Natural killer cell (primary cell): ENCODE data around the gene BCAS3. TPM values are rescaled to one million over a fixed set of nuclear protein-coding genes. Genes with fewer than 3 reads are reported as not detected.

Source experiments
- ATAC-seq, 3 donors: fragments of 150-1000 bp in 2 of 3; fragments of 200-7000 bp in 1 of 3; cut with Tn5 transposase; 1 replicate in 1 of 3; 2 replicates in 2 of 3; pipeline ENCODE4 v1.10.0; 2021; ENCODE audit warnings: mild to moderate bottlenecking in 2 of 3, moderate library complexity in 2 of 3
- DNase-seq, 2 donors: peaks; one replicate each; pipeline versions ENCODE4 v3.0.0 to v3.0.0-alpha.2; 2013 to 2021; ENCODE audit warnings: mixed read lengths in 1 of 2
- H3K27ac ChIP-seq: one replicate; pipeline ENCODE4 v1.5.1; 2013; ENCODE audit warnings: mild to moderate bottlenecking, low read length
- H3K27me3 ChIP-seq: one replicate; pipeline ENCODE4 v1.6.1; 2013; ENCODE audit warnings: low read length; ENCODE audit not compliant: control insufficient read depth, insufficient read depth
- H3K36me3 ChIP-seq: one replicate; pipeline ENCODE4 v1.6.1; 2013; ENCODE audit warnings: low read length; ENCODE audit not compliant: control insufficient read depth, insufficient read depth
- H3K4me1 ChIP-seq: one replicate; pipeline ENCODE4 v1.6.1; 2013; ENCODE audit warnings: low read length; ENCODE audit not compliant: control insufficient read depth, insufficient read depth
- H3K4me3 ChIP-seq: one replicate; pipeline ENCODE4 v1.5.1; 2013; ENCODE audit warnings: low read length
- H3K9me3 ChIP-seq: one replicate; pipeline ENCODE4 v1.6.1; 2013; ENCODE audit warnings: low read length; ENCODE audit not compliant: control insufficient read depth, insufficient read depth
- H3K27ac Mint-ChIP-seq, 2 donors: one replicate each; pipeline ENCODE4 v1.8.0; 2022; ENCODE audit warnings: mild to moderate bottlenecking in 2 of 2, mixed read lengths in 2 of 2, moderate library complexity in 1 of 2
- H3K27me3 Mint-ChIP-seq, 2 donors: one replicate each; pipeline ENCODE4 v1.8.0; 2022; ENCODE audit warnings: low read depth in 2 of 2, mixed read lengths in 2 of 2
- H3K36me3 Mint-ChIP-seq: one replicate; pipeline ENCODE4 v1.8.0; 2022; ENCODE audit warnings: mixed read lengths
- H3K4me1 Mint-ChIP-seq, 2 donors: one replicate each; pipeline ENCODE4 v1.8.0; 2022; ENCODE audit warnings: mixed read lengths in 2 of 2
- H3K4me3 Mint-ChIP-seq: one replicate; pipeline ENCODE4 v1.8.0; 2022; ENCODE audit warnings: mild to moderate bottlenecking, moderate library complexity, mixed read lengths
- H3K9me3 Mint-ChIP-seq, 2 donors: one replicate each; pipeline ENCODE4 v1.8.0; 2022; ENCODE audit warnings: mixed read lengths in 2 of 2
- CTCF ChIP-seq: fragments of 200-600 bp; IDR thresholded peaks from one replicate; pipeline ENCODE4 v1.8.0; 2022; ENCODE audit warnings: antibody characterized with exemption
- WGBS: methylation state at CpG from one replicate; pipeline ENCODE4 v1.1.7; 2013; ENCODE audit warnings: missing lambda C conversion rate; ENCODE audit not compliant: insufficient coverage; 5-methylcytosine and 5-hydroxymethylcytosine counted together
- intact Hi-C: fragments of 100-400 bp; cut with micrococcal nuclease; formaldehyde crosslinking; loops from one replicate; pipeline ENCODE4 v1.14.2; 2022
- total RNA-seq, 4 donors: library from RNA; stranded (reverse); fragments of 120-200 nt in 1 of 4; gene quantifications; one replicate each; pipeline versions ENCODE4 v1.2.3 to v1.2.4, GENCODE V29; 2013 to 2022

BCAS3 gene
- total RNA-seq, 3 donors from 2014 or later (not counting 1 experiment from before 2014, with no cell fraction given): 60.5 to 87.8 (median 72.0) TPM

GRCh38 chr17:61177351-61177750 lies 499.7 kb downstream of the BCAS3 start:
- intact Hi-C loops: no loop called here
- Mint-ChIP-seq H3K9me3 (no peaks in the 10 kb centered on the region), H3K4me3 (no peak overlapping the region), H3K27ac (no peak overlapping the region), H3K27me3 (no peaks in the 10 kb centered on the region), H3K36me3 (no peaks in the 10 kb centered on the region), H3K4me1 (peaks cover 0 to 3% of the 10 kb centered on the region in 2 donors)
- H3K27me3 ChIP-seq: no peaks in the 10 kb centered on the region
- DNase-seq (no peak), ATAC-seq (no peak)
- no peaks in the 10 kb centered on the region for H3K9me3 ChIP-seq
- WGBS: 79% methylated on average over 1 of the region's 2 CpGs
- no peak overlapping the region for H3K4me3 ChIP-seq
- no peak for TF ChIP-seq CTCF
- H3K36me3 ChIP-seq: no peaks in the 10 kb centered on the region
- H3K4me1 ChIP-seq: no peaks in the 10 kb centered on the region
- no peak overlapping the region for H3K27ac ChIP-seq

- WGBS: no CpG with 5 or more reads among the region's 1 CpG
- no peak overlapping the region for H3K27ac Mint-ChIP-seq
- H3K27me3 Mint-ChIP-seq: no peaks in the 10 kb centered on the region
- Histone ChIP-seq H3K9me3 (no peaks in the 10 kb centered on the region), H3K27me3 (no peaks in the 10 kb centered on the region), H3K27ac (no peak overlapping the region), H3K4me1 (no peaks in the 10 kb centered on the region), H3K36me3 (no peaks in the 10 kb centered on the region), H3K4me3 (no peak overlapping the region)
- H3K9me3 Mint-ChIP-seq: no peaks in the 10 kb centered on the region
- no peaks in the 10 kb centered on the region for H3K36me3 Mint-ChIP-seq
- DNase-seq (no peak), ATAC-seq (no peak)
- no peak overlapping the region for H3K4me3 Mint-ChIP-seq
- TF ChIP-seq CTCF: no peak
- H3K4me1 Mint-ChIP-seq: peaks cover 0 to 3% of the 10 kb centered on the region in 2 donors
- intact Hi-C loops: no loop called here
Observed at GRCh38 chr17:61178284-61178683, 500.6 kb downstream of the BCAS3 start.

- Histone ChIP-seq H3K27me3 (no peaks in the 10 kb centered on the region), H3K9me3 (no peaks in the 10 kb centered on the region), H3K4me3 (no peak overlapping the region), H3K27ac (no peak overlapping the region), H3K36me3 (no peaks in the 10 kb centered on the region), H3K4me1 (no peaks in the 10 kb centered on the region)
- Mint-ChIP-seq H3K27ac (no peak overlapping the region), H3K9me3 (no peaks in the 10 kb centered on the region), H3K4me1 (peaks cover 0 to under 1% of the 10 kb centered on the region in 2 donors), H3K27me3 (no peaks in the 10 kb centered on the region), H3K36me3 (no peaks in the 10 kb centered on the region), H3K4me3 (no peak overlapping the region)
- no peak for DNase-seq
- no peak for TF ChIP-seq CTCF
- intact Hi-C loops: no loop called here
- no peak for ATAC-seq
- whole genome bisulfite sequencing: 78% methylated on average over 2 of the region's 2 CpGs
Observed at GRCh38 chr17:61179380-61179806, 501.7 kb downstream of the BCAS3 start.

DNA sequence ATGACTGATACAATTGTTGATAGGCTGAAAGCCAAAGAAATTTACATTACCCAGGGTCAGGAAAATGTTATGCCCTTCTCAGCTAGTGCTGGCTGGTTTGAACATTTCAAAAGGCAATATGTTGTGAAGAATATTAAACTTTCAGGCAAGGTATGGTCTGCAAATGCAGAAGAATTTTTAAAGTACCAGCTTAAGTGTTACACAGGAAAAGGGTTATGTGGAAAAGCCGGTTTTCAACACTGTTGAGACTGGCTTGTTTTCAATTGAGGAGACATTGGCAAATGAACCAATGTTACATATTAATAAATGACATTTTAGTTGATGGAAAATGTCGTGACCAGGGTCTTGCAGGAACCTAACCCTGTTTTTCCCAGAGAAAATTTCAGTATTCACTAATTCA lies 506.1 kb downstream of the BCAS3 start:
- H3K36me3 Mint-ChIP-seq: no peaks in the 10 kb centered on the region
- H3K4me3 Mint-ChIP-seq: no peak overlapping the region
- no peaks in the 10 kb centered on the region for H3K27me3 Mint-ChIP-seq
- no peaks in the 10 kb centered on the region for H3K4me1 ChIP-seq
- no peak for TF ChIP-seq CTCF
- H3K4me1 Mint-ChIP-seq: no peaks in the 10 kb centered on the region
- H3K9me3 ChIP-seq: no peaks in the 10 kb centered on the region
- H3K27ac Mint-ChIP-seq: no peak overlapping the region
- no peak overlapping the region for H3K4me3 ChIP-seq
- ATAC-seq (no peak), DNase-seq (no peak)
- H3K9me3 Mint-ChIP-seq: no peaks in the 10 kb centered on the region
- no peaks in the 10 kb centered on the region for H3K36me3 ChIP-seq
- H3K27ac ChIP-seq: no peak overlapping the region
- intact Hi-C loops: no loop called here
- H3K27me3 ChIP-seq: no peaks in the 10 kb centered on the region
- WGBS: 100% methylated on average over 1 of the region's 2 CpGs
